ENCODE measurements around the gene ATRN.

GRCh38 chr20:3659492-3660261 is 188.9 kb downstream of the ATRN start:
- TF ChIP-seq ATF2 (IDR thresholded peaks at IDR 0.05; ENCODE audit: low read length) (no peak), HDAC2 (IDR thresholded peaks at IDR 0.05; ENCODE audit: borderline replicate concordance in 1 of 2, low read depth in 2 of 2, low read length in 2 of 2) (no peak), CTCF (IDR thresholded peaks at IDR 0.05; ENCODE audit: control extremely low read depth in 1 of 3, insufficient read depth in 1 of 3, low read depth in 1 of 3, low read length in 3 of 3) (peak in 2 of 3 experiments; percentile 4 to 11; a peak in 2 of 4 replicates), RAD21 (IDR thresholded peaks at IDR 0.05 in 1 of 2, conservative IDR thresholded peaks at IDR 0.05 in 1 of 2; ENCODE audit: low read depth in 2 of 2, low read length in 2 of 2) (peak in 1 of 2 experiments; percentile 13; a peak in 1 of 4 replicates), POLR2A (IDR thresholded peaks at IDR 0.05; ENCODE audit: control extremely low read depth in 1 of 2, low read depth in 2 of 2, low read length in 2 of 2) (no peak), POLR2AphosphoS5 (IDR thresholded peaks at IDR 0.05; ENCODE audit: low read depth, low read length) (no peak), CHD1 (IDR thresholded peaks at IDR 0.05; ENCODE audit: low read depth, low read length) (no peak), MAX (IDR thresholded peaks at IDR 0.05) (no peak)

Data from H1 (cell line).